ENCODE measurements around the gene CAPZB. TPM values are rescaled to one million over a fixed set of nuclear protein-coding genes. Genes with fewer than 3 reads are reported as not detected.

CAPZB gene
- total RNA-seq, 1 donor from 2014 or later, result 262 TPM

- no peak for ATAC-seq
Observed at GRCh38 chr1:19426294-19427086, 58.8 kb downstream of the CAPZB start.

- no peak for ATAC-seq
Observed at GRCh38 chr1:19425646-19426239, 59.6 kb downstream of the CAPZB start.

DNA sequence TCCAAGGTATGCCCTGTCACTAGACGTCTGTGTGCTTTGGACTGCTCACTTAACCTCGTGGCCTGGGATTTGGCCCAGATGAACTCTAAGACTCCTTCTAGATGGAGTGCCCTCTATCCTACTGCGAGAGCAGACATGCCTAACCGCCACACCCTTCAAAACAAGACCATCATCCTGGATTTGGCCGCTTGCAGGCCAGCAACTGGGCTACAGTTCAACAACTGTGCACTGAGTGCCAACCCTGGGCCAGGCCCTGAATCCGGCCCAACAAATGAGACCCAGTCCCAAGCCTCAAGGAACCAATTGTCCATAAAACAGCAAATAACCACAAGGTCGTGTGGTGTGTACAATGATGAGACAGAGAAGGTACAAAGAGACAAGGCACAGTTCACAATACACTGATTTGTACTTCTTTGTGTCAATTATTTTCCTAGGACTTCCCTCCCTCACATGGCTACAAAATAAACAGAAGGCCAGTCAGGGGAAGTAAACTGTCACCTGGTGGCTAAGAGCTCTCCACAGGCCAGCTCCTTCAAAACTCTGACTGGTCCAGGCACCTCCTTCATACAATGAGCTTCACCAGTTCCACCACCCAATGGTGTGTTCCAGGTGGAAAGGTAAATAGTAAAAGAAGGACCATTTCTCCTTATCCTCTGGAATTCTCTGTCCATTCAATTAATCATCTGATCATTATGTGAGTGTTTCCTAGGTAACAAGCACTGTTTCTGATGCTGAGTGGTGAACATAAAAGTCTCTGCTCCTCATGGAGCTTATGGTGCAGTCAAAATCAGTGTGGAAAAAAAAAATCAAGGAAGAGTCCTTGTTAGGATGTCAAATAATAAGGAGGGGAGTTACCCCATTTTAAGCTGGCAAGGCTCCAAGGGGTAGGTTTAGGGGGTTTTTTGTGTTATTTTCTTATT, 60.4 kb downstream of the CAPZB start:
- peak; percentile 72 for ATAC-seq

DNA sequence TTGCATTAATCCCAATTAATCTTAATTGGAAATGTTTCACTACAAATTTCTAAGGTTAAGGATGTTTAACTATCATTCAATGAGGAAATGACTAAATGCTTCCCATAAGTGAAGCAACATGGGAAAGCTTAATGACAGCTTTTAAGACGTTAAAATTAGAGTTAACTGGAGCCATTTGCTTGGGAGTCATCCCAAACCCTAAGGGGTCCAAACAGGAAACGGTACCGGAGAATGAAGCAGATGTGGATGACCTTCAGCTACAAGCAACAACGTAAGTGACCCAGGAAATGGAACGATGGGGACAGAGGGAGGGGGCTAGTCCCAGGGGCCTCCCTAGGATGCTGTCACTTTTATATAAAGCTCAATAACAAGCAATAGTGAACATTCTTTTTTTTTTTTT, 62.2 kb downstream of the CAPZB start:
- no peak for ATAC-seq

GRCh38 chr1:19421365-19421764, 64.0 kb downstream of the CAPZB start:
- ATAC-seq, result no peak

DNA sequence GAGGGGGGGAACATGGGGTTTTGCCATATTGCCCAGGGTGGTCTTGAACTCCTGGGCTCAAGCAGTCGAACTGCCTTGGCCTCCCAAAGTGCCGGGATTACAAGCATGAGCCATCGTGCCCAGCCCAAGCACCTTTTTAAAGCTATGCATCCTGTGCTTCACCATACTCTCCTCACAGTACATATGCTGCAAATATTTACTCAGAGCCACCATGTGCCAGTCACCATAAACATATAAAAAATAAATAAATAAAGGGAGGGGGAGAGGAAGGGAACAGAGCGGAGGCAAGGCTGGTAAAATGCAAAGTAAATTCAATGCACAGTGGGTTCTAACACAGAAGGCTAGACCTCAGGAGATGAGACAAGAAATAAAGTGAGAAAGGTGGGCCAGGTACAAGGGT, 64.7 kb downstream of the CAPZB start:
- ATAC-seq, result no peak

- no peak for ATAC-seq
Observed at GRCh38 chr1:19419691-19420090, 65.6 kb downstream of the CAPZB start.

- no peak for ATAC-seq
Observed at GRCh38 chr1:19418503-19418971, 66.8 kb downstream of the CAPZB start.

- ATAC-seq, result peak; percentile 51
Observed at GRCh38 chr1:19416921-19417470, 68.3 kb downstream of the CAPZB start.

- peak; percentile 93 for ATAC-seq
Observed at GRCh38 chr1:19416145-19416544, 69.2 kb downstream of the CAPZB start.

DNA sequence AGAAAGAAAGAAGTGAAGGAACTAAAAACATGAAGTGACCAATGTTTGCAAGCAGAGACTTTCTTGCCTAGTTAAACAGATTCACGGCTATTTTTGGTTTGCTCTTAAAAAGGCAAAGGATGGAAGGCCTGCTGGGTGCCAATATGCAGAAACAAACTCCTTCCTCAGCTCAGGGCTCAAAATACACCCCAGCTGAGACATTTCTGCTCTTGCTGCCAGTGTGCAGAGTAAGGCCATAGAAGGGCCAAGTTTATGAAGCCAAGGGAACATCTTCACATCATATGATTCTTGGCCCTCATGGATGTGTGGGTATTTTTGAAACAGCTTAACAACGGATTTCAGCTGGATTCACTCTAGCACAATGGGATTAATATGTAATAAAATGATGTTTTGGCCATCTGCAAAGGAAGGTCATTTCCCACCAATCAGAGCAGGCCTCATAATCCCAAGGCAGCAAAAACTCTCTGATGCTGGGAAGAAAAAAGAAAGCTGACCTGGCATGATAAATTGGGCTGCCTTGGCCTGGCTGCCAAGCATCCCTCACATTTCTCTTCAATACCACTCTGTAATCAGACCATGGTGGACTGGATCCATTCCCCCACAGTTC, 70.7 kb downstream of the CAPZB start:
- ATAC-seq, result no peak

DNA sequence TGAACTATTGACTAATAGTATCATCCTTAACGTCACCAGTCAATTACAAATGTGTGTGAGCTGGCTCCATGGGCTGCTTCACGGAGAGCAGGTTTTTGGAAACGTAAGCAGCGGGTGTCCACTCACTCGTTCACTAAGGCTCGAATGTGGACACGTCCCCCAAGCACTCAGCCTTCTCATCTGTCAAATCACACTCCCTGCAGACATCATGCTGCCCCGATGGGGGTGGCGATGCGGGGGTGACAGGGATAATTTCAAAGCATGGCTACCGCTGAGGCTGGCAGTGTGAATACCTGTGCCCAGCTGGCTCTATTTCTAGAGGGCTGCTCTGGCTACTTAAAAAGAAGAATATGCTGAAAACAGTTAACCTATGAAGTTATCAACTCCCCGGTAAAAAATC, 71.3 kb downstream of the CAPZB start:
- no peak for ATAC-seq

DNA sequence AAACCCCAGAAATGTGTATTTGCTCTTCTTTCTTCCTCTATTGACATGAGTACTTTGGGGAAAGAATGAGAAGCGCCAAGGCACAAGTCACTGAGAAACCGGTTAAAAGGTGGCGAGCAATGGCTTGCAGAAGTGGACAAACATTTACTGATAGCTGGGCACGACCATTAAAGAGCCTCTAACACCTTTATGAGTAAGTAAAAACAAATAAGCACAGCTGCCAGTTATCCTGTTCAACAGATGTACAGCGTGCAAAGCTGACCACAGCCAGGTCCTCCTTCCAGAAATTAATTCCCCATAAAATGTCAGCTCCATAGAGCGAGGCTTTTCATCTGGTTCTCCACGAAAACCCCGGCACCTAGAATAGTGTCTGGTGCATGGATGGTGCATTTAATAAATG, 72.7 kb downstream of the CAPZB start:
- ATAC-seq, result no peak

- ATAC-seq, result no peak
Observed at GRCh38 chr1:19411612-19412011, 73.7 kb downstream of the CAPZB start.

DNA sequence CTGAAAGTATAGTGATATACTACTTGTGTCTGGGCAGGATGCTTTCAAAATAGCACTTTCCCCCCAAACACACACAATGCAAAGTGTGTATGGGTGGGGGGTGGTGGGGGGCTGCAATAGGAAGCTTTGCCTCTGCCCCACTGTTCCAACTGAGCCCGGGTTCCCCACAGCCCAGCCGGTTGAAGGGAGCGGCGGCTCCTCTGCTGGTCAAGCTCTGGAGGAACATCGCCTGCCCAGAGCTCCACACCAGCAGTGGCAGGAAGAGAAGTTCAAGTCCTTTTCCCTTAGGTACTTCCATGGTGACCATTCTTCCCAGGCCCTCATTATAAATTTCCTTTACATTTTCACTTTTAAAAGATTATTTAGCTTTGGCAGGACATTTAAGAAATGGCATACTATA, 74.9 kb downstream of the CAPZB start:
- ATAC-seq, result no peak

- ATAC-seq, result no peak
Observed at GRCh38 chr1:19409477-19410341, 75.6 kb downstream of the CAPZB start.

DNA sequence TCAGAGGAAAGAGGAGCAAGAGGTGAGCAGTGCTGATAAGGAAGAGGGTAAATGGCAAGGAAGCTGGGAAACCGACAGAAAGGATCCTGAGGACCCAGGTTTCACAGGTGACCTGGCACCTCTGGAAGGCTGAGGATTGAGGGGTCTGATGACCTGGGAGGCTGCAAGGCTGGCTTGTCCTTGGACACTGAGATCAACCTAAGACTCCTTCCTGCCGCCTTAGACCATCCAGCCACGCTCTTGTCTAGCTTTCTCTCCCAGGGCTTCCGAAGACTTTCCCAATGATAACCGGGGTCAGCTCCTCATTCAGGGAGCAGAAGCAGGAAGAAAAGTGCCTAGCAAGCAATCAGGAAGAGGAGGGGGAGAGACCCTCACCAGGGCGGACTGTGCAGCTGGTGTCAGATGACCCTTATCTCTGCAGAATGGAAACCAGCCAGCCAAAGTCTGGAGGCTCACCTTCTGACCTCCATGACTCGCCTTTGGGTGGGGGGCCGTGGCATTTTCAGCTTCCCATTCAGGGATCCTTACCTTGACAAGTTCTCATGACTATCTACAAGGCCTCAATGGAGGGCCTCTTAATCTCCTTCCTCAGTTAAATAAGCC, 77.7 kb downstream of the CAPZB start:
- no peak for ATAC-seq

- ATAC-seq, result no peak
Observed at GRCh38 chr1:19406680-19407079, 78.7 kb downstream of the CAPZB start.

- ATAC-seq, result no peak
Observed at GRCh38 chr1:19405761-19406487, 79.4 kb downstream of the CAPZB start.

DNA sequence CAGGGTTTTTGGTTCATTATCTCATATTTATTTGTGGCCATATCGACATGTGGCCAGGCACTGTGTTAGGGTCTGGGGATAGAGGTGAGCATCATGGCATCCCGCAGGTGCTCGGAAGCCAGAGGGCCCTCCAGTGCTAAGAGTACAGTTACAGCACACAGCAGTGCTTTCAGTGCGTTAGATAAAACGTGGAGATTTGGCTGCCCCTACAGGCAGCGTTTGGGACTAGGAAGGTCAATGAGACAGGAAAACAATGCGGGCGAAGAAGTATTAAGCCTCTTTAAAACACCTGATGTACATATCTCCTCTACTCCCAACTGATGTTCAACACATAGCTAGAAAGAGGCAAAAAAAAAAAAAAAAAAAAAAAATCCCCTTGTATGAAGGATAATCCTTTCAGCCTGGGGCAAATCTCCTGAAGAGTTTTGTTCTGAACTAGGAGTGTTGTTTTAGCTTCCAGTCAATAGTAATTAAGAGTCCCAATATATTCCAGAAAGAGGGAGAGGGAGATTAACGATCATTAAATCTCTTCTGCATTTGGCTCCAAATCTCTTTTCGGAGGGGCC, 80.1 kb downstream of the CAPZB start:
- ATAC-seq, result no peak
